NK-92 treated with Interleukin-12 subunit alpha and Interleukin-12 subunit beta, amount 100 ng/mL, for 24 hours (cell line): ENCODE data around the gene PRKN.
"Not testable (repeated sequence)": the region's sequence is repeated elsewhere in the genome, so short reads cannot be mapped to it uniquely, and the experiment has no call there.

Experiments
- DNase-seq: peaks from one replicate; lab custom pipeline; 2025; lab: John Stamatoyannopoulos, UW

PRKN gene

DNA sequence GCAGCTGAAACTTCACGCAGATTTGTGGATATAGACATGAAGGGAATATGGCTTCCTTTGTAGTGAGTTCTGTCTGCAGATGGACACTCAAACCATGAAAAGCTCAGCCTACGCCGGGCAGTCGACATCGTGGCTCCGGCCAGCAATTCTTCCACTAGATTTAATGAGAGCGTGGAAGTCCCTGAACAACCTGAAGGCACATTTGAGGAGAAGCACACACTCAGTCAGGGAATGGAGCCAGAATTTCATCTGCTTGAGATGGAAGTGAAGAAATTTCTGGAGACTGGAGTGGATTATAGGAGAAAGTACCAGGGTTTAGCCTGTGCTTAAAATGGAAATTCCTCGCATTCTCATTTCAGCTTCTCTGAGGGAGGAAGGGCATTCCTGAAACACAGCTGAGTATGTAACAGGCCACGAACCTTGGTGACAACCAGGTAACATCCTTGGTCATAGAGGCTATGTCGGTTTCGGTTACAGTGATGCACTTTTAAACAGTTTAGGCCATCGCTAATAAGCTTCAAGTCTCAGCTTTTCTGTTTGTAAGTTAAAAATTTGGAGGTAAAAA, 1373.2 kb downstream of the PRKN start:
- DNase-seq, result no peak

DNA sequence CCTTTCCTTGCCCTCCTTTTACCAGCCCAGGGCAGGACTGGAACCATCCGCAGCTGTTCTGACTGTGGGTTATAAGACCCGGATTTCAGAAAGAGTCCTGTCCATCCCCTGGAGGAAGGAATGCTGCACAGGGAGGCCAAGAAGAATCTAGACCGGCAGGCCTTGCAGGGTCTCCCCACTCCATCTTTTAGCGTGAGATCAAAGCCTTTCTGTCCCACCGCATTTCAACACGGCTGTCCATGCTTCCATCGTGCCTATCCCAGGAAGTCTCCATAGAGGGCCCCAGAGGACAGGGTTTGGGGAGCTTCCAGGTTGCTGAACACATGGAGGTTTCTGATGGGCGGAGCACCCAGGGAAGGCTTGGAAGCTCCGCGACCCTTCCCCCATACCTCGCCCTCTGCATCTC, 1374.4 kb downstream of the PRKN start:
- DNase-seq, result no peak

DNA sequence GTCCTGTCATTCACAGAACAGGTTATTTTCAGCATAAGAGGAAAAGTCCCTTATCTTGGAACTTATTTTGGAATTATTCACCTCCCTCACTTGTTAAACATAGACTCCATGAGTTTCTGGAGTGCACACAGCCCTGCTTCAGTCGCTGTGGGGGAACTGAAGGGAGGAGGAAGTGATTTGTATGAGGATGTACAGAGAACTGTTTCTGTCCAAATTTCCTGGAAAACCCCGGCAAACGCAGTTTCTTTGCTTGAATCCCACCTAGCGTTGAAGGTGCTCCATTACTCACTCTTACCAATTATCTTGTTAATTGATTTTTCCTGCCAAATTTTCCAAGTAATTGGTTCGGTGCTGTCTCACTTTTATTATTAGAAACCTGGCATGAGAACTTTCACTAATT, 1375.7 kb downstream of the PRKN start:
- DNase-seq, result no peak

DNA sequence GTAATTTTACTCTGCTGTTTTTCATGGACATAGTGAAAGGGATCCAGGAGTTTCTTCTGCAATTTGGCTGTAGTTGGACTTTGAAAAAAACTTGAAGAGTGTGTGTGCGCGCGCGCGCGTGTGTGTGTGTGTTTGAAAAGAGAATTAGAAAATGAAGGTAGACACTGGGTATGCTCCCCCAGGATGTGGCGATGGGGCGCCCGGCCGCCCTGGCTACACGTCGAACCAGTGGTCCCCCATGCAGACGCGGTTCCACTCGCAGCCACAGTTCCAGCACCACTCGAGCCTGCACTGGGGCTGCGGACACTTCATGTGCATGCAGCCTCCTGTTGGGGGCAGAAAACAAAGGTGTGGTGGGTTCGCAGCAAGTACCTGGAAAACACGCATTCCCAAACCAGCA, 1377.7 kb downstream of the PRKN start:
- no peak for DNase-seq

DNA sequence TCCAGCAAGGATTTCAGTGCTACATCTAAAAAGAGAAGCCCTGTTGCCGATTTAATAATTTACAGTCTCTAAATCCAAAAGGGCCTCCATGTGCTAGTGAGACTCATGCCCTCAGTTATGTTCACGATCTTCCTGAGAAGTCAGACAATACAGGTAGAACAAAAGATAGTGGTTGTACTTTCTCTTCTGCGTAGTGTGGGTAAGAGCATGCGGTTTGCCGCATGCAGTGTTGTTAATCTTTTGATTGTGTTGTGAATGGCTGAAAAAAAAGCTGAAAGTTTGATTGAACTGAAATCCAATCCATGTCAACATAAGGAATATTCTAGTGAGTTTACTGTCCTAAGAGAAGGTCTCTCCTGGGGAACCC, 1379.0 kb downstream of the PRKN start:
- no peak for DNase-seq

DNA sequence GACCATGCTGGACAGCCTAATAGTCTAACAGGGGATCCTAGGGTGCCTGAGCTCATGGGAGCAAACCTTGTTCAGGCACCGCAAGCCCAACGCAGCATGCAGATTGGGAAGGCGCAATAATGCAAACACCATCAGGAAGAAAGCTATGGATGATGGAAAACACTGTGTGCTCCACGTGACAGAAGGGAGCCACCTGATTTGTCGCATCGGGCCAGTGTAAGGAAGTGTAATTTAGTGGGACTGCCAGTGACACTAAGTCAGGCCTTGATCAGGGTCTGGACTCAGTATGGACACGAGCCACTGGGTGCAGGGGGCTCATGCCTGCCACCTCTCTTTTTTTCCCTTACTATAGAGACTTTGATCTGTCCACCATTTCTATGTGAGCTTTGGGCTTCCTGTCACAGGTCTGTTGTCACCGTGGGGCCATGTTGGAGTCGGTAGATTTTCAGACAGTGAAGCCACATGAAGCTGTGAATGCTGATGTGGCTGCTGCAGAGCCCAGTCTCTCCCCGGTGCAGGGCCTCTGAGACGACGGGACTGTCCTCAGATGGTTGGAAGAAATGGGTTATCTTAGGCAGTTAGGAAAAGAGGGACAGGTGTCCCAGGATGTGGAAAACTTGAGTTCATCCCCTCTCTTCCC, 1379.5 kb downstream of the PRKN start:
- DNase-seq, result no peak

DNA sequence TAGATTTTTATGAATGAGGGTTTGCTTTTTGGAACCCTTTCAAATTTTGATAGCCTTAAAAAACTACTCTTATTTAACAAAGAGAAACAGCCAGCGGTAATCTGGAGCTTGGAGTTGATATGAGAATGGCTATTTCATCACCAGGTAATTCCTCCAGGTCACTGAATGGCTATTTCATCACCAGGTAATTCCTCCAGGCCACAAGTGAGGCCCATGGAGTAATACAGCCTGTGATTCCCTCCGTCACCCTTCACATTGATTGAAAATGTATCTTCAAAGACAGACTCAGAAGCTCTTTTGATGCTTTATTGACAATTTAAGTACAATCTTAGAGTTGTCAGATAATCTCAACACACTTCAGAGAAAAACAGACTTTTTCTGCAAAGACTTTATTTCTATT, 1380.4 kb downstream of the PRKN start:
- DNase-seq, result no peak

DNA sequence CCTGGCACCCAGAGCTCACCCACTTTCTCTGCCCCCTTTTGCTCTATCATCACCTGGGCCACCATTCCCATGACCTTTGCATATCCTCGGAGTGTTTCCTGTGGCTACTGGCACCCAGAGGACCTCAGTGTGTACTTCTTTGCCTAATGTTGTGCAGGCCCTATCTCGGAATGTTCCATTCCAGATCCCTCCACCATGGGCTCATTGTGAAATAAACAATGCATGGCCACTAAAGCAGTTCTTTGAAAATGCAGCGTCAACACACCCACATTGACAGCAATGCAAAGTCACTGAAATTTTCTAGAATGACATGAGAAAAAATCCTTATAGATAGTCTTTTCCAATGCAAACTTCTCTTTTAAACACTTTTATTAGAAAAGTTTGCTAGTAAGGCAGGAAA, 1380.8 kb downstream of the PRKN start:
- DNase-seq, result no peak

DNA sequence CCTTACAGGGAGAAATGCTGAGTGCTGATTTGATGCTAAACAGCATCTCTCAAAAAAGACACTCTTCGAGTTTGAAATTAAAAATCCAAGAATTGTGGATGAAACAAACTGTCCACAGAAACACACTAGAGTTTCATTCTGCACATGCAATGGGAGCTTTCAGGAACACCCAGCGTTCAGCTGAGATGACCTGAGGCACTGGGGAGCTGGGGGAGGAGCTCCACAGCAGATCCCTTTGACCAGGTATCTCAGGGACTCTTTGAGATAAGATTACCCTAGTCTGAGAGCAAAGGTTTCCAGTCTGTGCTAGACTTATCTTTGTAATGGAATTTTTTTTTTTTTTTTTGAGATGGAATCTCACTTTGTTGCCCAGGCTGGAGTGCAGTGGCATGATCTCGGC, 1382.9 kb downstream of the PRKN start:
- no peak for DNase-seq

DNA sequence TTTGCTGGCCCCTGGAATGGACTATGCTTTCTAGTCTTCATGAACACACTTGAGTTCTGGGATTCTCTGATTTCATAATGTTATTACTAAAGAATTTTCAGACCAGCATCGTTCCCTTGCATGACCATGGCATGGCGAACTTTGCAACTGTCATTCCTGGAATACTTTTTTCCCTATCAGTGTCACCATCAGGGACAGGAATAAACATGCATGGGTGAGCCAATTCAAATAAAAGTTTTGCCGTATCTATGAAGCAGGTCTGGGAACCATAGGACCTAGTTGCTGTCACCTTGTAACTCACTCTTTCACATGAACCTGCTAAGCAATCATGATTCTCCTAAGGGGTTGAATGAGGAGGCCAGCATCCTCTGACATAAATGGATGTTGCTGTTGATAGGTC, 1385.5 kb downstream of the PRKN start:
- no peak for DNase-seq

DNA sequence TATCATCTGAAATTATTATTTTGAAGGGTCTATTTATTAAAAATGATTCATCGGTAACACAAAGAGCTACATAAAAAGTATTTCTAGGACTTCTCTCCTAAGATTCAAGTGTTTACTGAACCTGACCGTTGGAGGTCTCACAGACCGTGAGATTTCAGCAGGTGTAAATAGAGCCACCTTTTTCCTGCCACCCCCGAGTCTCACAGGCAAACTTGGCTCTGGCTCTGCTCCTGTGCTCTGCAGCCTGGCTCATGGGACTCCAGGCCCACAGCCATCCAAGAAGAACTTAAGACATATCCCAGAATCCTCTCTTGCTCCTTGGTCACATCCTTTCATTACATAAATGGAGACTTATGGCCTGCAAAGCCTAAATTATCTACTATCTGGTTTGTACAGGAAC, 1385.9 kb downstream of the PRKN start:
- DNase-seq, result no peak

DNA sequence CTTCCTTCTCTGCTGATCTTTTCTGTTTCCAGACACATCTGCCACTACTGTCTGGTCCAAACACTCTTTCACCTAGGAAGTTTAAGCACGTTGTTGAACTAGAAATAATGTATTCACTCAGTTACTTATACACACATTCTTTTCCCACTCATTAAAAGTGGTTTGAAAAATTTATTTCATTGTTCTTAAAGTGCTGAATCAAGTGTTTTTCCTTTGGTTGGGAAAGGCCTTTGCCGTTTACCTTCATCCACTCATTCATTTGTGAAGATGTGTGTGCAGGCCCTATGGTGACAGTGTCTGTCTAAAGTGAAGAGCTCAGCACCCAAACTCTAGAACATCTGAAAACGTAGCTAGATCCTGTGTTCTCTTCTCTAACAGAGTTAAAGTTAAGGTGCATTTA, 1389.6 kb downstream of the PRKN start:
- no peak for DNase-seq

DNA sequence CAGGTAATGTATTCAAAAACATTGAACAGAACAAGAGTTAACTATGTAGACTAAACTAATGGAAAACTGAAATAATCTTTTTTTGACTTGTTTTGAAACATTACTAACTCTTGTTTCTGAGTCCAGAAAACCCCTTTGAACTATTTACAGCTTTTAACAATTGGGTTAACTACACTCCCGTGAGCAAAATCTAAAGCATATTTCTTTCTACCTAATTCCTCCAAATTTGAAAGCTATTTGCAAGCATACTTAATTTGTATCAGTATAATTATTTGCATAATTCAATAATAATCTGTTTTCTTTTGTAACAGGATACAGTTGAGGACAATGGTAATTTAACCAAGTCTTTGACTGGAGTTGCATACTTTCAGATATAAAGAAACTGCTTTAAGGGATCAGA, 1391.1 kb downstream of the PRKN start:
- no peak for DNase-seq

DNA sequence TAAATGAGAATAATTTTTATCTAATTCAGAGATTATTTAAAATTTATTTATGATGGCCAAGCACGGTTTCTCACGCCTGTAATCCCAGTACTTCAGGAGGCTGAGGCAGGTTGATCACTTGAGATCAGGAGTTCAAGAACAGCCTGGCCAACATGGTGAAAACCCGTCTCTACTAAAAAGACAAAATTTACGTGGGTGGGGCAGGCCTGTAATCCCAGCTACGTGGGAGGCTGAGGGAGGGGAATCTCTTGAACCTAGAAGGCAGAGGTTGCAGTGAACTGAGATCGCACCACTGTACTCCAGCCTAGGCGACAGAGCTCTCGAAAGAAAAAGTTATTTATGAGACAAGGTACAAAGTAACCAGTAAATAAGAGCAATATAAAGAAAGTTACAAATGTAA, 1394.2 kb downstream of the PRKN start:
- DNase-seq, result no peak

DNA sequence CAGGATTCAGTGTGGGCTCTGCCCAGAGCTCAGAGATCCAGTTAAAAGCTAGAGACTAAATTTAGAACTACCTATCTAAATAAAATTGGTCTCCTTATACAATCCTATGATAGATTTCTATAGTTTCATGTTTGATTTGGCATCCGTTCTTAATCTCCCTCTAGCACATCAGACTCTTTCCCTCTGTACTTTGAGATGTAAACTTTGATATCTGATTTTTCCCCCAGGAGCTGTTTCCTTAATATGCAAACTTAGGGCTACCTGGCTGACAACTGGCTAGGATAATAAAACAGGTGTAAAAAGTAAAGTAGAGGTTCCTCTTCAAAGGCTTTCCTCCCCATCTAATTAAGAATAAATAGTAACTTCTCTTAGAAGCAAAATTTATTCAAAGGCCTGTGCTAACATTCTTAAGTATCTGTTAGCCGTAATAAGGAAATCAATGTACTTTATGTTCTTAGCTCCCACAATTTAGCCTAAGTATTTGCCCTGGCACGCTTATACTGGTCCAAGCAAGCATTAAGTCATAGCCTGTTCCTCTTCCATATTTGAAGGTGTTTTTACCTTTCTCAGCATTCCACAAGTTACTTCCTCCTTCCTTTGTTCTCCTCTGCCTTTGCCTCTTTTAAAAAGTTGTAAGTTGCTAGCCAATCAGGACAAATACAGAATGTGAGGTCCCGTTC, 1396.0 kb downstream of the PRKN start:
- DNase-seq, result not testable (repeated sequence)

DNA sequence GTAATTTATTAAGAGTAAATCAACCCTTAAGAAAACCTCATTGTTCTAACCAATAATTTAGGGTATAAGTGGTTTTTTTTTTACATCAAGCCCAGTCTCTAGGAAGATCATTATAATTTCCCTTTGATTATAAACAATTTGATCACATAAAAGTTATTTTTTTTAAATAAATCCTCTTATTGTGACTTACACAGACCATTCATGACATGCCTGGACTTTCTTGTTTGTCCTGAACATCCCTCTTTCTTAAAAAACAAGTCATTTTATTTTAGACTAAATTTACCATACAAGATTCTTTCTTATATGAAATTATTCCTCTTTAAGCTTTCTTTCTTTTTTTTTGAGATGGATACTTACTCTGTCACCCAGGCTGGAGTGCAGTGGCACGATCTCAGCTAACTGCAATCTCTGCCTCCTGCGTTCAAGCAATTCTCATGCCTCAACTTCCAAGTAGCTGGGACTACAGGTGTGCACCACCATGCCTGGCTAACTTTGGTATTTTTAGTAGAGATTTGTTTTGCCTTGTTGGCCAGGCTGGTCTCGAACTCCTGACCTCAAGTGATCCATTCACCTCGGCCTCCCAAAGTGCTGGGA, 1400.1 kb downstream of the PRKN start:
- no peak for DNase-seq

DNA sequence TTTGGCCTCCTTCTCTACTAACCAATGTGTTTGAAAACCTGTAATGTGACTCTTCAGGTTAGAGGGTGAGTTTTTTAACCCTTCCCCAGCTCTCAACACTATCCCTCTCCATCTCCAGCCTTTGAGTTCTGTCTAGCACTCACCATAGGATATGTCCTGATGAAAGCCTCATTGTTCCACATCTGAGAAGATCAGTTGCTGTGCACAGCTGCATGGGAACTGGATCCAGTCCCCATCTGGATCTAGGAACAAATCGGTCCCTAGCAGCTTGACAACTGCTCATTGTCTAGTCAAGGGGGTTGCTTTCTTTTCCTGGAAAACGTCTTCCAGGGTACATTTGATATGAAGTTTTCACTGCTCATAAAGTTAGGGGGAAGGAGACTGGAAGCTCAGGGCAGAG, 1408.3 kb downstream of the PRKN start:
- no peak for DNase-seq

DNA sequence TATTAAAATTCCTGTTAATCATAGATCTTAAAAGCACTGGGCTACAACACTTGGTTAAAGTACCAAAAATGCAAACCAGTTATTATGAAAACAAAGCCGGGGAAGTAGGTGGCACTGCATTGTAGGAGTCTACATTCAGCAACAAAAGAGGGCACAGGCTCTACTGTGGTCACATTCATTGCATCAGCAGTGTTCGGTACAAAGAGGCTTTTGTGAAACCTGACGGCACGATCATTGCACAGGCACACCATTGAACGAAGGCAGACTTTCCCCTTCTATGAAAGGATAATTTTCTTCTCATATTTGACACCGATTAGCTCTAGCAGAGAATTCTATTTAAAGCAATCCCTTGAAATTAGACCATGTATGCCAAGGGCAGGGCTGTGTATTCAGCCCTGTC, 1409.1 kb downstream of the PRKN start:
- no peak for DNase-seq

DNA sequence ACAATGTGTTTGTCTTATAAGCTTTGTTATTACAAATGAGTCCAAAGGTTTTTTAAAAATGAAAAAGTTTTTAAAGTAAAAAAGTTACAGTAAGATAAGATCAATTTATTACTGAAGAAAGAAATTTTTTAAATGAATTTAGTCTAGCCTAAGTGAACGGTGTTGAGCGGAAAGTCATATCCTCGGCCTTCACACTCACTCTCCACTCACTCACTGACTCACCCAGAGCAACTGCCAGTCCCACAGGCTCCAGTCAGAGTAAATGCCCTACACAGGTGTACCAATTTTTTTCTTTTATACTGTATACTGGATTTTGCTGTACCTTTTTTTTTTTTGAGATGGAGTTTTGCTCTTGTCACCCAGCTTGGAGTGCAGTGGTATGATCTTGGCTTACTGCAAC, 1411.0 kb downstream of the PRKN start:
- DNase-seq, result no peak

DNA sequence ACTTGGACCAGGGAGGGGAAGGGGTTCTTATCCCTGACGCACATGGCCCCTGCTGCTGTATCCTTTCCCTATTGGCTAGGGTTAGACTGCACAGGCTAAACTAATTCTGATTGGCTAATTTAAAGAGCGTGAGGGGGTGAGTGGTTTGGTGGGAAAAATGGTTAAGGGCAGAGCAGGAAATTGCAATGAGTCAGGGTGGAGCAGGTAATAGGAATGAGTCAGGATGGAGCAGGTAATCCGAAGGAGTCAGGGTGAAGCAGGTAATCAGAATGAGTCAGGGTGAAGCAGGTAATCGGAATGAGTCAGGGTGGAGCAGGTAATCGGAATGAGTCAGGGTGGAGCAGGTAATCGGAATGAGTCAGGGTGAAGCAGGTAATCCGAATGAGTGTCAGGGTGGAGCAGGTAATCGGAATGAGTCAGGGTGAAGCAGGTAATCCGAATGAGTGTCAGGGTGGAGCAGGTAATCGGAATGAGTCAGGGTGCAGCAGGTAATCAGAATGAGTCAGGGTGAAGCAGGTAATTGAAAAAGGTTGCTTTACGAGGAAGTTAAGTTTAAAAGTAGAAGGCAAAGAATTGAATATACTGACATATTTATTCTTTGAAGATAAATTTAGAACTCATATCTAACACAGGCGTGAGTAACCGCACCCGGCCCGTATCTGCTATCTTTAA, 1412.2 kb downstream of the PRKN start:
- not testable (repeated sequence) for DNase-seq

DNA sequence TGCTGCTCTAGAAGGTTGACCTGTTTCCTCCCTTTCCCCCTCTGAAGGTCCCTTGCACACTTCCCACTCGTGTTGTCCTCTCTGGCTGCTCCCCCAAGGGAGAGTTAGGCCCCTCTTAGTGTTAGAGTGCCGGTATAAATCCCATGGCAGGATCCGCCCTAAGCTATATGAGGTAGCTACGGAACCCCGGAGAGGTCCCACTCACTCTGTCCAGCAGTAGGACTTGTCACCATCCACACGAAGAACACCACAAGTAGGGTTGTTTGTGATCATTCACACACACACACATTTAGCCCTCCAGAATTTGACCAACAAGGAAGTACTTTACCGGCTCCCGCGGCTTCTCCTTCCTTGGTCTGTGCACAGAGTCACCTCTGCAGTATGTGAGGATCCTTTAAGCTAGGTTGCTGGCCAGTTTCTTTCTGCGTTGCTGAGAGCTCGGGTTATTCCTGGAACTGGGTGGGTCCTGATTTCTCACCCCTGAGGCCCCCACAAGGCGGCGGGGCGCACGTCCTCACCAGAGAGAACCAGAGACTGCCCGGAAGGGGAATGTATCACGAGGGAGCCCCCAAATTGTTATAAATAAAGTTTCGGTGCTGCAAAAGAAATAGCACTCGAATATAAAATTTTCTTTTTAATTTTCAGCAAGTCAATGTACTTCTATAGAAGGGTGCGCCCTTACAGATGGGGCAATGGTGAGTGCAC, 1412.9 kb downstream of the PRKN start:
- not testable (repeated sequence) for DNase-seq

DNA sequence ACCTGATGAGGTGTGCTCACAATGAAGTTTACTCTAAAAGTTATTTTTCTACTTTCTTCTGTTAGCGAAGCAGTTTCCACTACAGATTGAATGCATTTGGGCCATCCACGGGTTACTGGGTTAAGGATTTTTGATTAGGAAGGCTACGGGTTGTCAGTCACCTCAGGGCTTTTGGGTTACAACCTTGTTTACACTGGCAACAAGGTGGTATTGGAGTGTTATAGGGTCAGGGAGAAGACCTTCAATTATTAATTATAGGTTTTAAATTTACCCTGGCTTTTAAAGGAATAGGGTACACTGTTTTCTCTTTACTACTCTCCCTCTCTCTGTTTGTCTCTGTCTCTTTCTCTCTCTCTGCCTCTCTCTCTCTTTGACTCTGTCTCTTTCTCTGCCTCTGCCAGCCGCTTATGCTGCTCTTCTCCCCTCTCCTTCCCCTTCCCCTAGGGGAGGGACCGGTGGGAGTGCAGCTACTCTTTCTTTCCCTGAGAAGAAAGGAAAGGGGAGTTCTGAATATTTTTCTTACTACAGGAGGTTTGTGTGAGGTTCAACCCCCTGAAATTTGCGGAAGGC, 1413.5 kb downstream of the PRKN start:
- no peak for DNase-seq
